Effector CD8-positive, alpha-beta T cell (primary cell): Measurements from ENCODE around the gene PLK2.
A peak's percentile ranks its signal among the peaks of the same experiment; 100 is the strongest.

ENCODE experiments used
- DNase-seq: peaks from one replicate; lab custom pipeline; 2025; lab: John Stamatoyannopoulos, UW

PLK2 gene

GRCh38 chr5:58481066-58481676, 21.3 kb upstream of the PLK2 start:
- no peak for DNase-seq

- DNase-seq = no peak
These were observed 18.0 kb upstream of the PLK2 start for GRCh38 chr5:58477760-58478376.

GRCh38 chr5:58475404-58475803, 15.5 kb upstream of the PLK2 start:
- no peak for DNase-seq

- no peak for DNase-seq
These were observed 10.0 kb upstream of the PLK2 start for GRCh38 chr5:58469896-58470295.

DNA sequence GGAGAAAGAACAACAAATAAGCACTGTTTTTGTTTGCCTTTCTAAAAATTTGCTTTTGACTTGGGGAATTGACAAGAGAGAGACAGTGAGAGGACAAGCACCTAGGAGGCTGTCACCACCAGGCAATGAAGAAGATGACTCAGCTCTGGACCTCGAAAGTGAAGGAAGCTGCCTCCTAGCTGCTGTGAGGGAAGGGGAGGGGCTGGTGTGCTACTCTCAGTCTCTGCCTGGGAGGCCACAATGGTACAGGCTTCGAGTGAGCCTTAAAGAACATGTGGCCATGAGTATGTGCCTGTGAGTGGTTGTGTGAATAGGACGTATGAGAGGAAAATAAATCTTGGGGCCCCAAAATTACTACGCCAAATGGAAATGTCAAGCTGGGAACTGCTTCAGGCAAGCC, 7.1 kb upstream of the PLK2 start:
- DNase-seq = no peak

DNA sequence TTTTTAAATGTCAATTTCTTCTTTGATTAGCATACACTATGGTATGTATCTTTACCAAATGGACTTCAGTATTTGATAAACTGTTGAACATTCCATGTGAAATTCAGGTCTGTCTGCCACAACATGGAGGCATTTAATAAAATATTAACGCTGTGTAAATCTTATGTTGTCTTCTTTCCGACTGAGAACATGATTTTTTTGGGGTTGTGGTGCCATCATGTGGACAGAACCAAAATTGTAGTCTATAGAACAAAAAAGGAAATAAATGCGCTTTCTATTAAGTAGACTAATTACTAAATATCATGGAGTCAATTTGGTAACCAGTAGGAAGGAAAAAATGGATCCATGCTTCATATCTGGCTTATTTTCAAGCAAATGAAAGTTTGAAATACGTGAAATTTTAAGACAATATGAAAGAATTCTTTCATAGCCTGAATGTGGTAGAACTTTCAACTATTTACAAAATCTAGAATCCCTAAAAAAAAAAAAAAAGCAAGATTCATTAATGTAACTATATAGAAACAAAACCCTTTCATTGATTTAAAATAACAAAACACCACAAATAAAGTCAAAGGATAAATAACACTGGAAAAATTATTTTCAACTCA, 2.8 kb upstream of the PLK2 start:
- peak; percentile 4 for DNase-seq

DNA sequence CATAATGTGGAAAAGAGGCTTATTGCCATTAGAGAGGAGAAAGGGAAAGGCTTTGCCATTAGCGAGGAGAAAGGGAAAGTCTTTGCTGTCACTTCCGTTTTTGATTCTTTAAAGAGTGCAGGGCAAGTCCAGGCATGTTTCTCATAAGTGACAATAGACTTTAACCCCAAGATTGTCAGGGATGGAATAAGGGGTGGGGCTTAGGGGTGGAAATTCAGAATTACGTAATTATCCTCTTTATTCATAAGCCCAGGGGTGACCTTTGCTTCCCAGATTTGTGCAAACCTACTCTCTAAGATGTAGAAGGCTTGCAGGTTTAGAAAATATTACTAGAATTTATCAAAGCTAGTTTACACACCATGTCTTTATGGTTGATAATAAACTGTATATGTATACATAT, 2.3 kb upstream of the PLK2 start:
- no peak for DNase-seq

GRCh38 chr5:58460732-58461286, 923 bp upstream of the PLK2 start:
- DNase-seq = peak; percentile 82

DNA sequence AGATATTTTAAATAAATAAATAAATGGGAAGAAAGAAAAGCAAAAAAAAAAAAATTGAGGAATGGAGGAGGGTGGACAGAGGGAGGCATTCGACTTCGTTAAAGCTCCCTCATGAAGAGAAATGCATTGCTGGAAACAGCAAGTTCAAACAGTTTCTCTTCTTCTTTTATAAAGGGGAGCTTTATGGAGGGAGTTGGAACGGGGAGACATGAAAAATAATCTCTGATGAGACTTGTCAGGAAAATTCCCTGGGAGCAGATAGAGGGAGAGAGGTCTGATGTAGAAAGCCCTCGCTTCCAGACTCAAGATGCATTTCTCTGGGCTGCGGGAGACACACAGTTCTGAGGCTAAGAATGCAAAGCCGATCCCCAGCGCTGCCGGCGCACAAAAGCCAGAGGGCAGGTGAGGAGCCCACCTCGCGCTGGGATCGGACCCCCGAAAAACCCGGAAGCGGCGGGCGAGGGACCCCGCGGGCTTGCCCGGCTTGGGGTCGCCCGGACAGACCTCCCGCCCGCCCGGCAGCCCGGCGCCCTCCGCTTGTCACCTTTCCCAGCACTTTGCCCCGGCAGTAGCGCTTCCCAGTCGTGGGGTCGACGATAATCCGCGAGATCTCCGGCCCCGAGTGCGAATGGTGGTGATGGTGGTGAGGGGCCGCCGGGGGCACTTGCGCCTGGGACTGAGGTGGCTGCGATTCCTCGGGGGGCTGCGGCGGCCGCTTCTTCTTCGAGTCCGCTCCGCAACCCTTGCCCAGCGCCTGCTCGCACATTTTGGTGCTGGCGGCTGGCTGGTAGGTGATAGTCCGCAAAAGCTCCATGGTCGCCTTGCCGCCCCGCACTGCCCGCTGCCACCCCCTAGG, 512 bp downstream of the PLK2 start:
- DNase-seq = peak; percentile 11

GRCh38 chr5:58458743-58459145, 1.1 kb downstream of the PLK2 start:
- DNase-seq = no peak

- DNase-seq = no peak
These were observed 1.6 kb downstream of the PLK2 start for GRCh38 chr5:58458141-58458742.

DNA sequence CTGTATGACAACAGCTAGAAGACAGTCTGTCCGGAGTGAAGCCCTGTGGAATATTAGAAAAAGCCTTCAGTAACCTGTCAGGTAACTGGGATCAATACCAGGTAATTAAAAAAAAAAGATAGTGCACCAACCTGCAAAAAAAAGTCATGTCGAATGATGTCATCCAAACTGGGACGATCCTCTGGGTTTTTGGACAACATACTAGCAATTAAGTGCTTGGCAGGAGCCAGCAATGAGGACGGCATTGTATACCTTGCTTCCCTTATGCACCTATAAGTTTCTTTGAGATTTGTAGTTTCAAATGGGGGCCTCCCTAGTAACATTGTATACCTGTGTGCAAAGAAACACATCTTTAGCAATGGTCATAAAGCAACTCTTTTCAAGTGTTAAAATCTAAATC, 2.8 kb downstream of the PLK2 start:
- no peak for DNase-seq

DNA sequence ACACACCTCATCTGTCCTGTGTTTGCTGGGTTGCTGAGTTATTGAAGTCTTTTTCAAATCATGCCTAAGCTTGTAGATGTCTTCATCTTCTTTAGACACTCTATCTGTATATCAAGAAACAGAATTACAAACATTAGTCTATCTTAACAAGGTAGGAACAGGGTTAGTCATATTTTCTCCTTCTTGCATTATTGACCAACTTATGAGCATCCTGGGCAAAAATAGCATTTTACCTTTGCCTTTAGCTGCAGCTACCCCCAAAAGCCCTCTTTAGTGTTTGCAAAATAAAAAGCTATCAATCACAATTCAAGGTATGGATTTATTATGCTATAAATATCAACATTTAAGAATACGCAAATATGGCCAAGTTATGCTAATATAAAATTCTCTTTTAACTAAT, 3.4 kb downstream of the PLK2 start:
- DNase-seq = no peak

DNA sequence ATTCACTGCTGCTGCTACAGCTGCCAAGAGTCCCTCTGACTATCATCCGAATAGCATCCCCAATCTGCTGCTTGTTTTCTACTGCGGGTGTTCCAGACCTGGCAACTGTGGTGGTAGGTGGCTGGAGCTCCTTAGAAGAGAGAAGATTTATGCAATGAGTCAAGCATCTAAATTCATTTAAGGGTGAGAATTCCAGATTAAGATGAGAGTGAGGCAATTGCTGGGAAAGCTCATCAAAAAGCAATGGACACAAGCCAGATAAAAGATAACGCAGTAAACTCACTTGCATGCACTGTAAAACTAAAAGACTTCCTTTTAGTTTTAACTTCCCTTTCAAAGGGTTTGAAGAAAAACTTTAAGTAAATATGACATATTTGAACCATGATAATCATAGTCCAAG, 3.9 kb downstream of the PLK2 start:
- no peak for DNase-seq

- DNase-seq = no peak
These were observed 4.4 kb downstream of the PLK2 start for GRCh38 chr5:58455480-58455879.

DNA sequence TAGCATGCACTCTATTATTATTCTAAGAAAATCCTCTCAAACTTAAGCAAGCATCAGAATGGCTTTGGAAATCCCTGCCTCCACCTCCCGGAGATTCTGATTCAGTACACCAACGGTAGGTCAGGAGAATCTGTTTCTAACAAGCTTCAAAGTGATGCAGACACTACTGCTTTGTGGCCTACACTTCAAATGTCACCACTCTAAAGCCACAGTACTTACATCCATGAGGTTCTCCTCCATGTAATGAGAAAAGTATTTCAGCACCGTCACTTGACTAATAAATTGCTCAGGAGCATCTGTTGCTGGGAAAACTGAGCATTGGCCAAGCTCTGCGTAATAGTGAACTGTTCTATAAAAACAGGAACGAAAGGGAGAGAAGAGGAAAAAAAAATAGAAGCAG, 4.8 kb downstream of the PLK2 start:
- no peak for DNase-seq

GRCh38 chr5:58454025-58454424, 5.9 kb downstream of the PLK2 start:
- DNase-seq = no peak

DNA sequence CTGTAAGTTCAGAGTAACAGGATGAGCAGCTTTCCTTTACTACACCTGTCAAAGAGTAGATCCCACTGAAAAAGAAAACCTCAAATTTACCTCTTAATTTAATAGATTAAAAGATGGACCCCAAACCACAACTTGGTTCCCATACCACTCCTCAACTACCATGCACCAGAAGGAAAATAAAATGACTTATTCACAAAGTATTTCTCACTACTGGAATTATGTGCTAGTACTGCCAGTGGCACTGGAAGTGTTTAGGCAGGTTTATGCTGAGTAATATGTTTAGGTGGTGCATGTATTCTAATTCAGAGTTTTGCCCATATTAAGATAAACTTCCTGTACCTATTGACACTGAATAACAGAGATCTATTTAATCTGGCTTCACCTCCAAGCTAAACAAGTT, 6.6 kb downstream of the PLK2 start:
- no peak for DNase-seq

- DNase-seq = no peak
These were observed 7.2 kb downstream of the PLK2 start for GRCh38 chr5:58452566-58453258.

GRCh38 chr5:58451732-58452565, 7.9 kb downstream of the PLK2 start:
- DNase-seq = no peak
